Karpas-422 (cell line): ENCODE data around the gene OR1L8. TPM values are rescaled to one million over a fixed set of nuclear protein-coding genes. Genes with fewer than 3 reads are reported as not detected.

Experiments
- total RNA-seq: library from RNA; depleted of rRNA; stranded (reverse); fragments of >200 nt; shearing (Covaris generic); gene quantifications from 2 replicates; pipeline ENCODE4 v1.2.3, GENCODE V29; 2014; ENCODE audit warnings: low replicate concordance; rRNA removed

Gene OR1L8
- total RNA-seq, 1 experiment from 2014 or later, result not detected

Other genes starting within 250 kb of the OR1L8 start
- gene PTGS1, start 212.4 kb downstream of the OR1L8 start, total RNA-seq, result 0.07 TPM in 1 of 2 replicates, not detected in the other
- not detected in 2 replicates for gene OR1J1, start 105.5 kb downstream of the OR1L8 start, total RNA-seq
- not detected in 2 replicates for gene OR1J2, start 72.6 kb downstream of the OR1L8 start, total RNA-seq
- not detected in 2 replicates for gene OR1J4, start 64.2 kb downstream of the OR1L8 start, total RNA-seq
- gene OR1N1, start 56.1 kb downstream of the OR1L8 start, total RNA-seq, result not detected in 2 replicates
- gene OR1N2, start 30.3 kb downstream of the OR1L8 start, total RNA-seq, result not detected in 2 replicates
- not detected in 2 replicates for gene OR1Q1, start 31.4 kb upstream of the OR1L8 start, total RNA-seq
- gene OR1B1, start 74.2 kb upstream of the OR1L8 start, total RNA-seq, result not detected in 2 replicates
- not detected in 2 replicates for gene OR1L1, start 78.3 kb upstream of the OR1L8 start, total RNA-seq
- gene OR1L3, start 91.7 kb upstream of the OR1L8 start, total RNA-seq, result not detected in 2 replicates
- gene OR1L4, start 140.6 kb upstream of the OR1L8 start, total RNA-seq, result 0.78 TPM in 1 of 2 replicates, not detected in the other
- not detected in 2 replicates for gene OR1L6, start 158.9 kb upstream of the OR1L8 start, total RNA-seq
- not detected in 2 replicates for gene OR5C1, start 205.5 kb upstream of the OR1L8 start, total RNA-seq
- not detected in 2 replicates for gene OR1K1, start 216.7 kb upstream of the OR1L8 start, total RNA-seq
- 10.0 and 15.1 TPM in 2 replicates for gene PDCL, start 245.2 kb upstream of the OR1L8 start, total RNA-seq